Dedifferentiated amniotic fluid mesenchymal stem cell (primary cell): ENCODE data around the gene RAB7A.

Source experiments
- DNase-seq: peaks from one replicate; pipeline ENCODE4 v3.0.0-alpha.2; 2016; ENCODE audit errors: extremely low spot score

The RAB7A gene

DNA sequence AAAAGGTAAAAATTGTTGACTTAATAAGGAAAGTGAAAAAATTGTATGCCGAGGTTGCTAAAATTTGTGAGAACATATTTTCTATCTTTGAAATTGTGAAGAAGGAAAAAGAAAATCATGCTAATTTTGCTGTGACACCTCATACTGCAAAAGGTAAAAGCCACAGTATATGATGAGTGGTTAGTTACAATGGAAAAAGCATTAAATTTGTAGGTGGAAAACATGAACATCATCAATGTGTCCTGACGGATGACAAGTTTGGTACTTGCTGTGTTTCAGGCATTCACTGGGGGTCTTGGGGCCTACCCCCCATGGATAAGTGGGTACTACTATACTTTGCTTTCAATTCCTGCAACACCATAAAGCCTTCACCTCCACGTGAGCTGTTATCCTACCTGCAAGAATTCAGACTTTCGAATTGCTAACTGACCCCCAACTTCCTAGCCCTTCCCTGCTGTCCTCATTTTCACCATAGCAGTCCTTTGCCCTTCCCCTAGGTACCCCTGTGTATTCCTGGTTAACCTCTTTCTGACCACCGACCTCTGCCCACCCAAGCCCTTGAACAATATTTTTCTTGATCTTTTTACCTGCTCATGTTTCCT lies 62.4 kb downstream of the RAB7A start:
- DNase-seq, result no peak

DNA sequence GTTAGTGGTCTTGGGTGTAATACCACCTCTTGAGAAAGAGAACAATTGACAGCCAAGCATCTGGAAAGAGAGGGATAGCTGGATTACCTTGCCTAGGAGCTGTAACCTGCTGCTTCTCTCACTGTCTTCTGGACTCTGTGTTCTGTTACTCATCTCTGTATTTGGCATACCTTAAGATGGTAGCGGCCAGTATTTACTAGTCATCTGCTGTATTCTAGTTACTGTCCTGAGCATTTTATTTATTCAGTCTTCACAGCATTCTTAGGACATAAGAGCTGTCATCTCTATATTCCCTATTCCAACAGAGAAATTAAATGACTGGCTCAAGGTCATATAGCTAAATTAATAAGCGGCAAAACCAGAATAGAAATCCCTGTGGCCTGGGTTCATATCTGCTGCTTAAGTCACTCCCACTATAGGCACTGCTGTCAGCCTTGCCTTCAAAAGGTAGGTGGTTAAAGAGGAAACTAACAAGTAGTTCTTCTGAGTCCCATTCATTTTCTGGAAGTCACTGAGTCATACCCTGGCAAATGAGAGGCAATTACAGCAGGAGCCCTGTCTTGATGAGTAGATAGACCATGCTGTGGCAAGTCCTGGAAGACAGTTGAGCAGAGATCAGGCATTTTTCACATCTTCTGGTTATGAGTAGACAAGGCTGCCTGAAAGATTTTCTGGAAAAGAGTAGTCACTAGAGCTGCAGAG lies 68.2 kb downstream of the RAB7A start:
- DNase-seq, result peak; percentile 26

DNA sequence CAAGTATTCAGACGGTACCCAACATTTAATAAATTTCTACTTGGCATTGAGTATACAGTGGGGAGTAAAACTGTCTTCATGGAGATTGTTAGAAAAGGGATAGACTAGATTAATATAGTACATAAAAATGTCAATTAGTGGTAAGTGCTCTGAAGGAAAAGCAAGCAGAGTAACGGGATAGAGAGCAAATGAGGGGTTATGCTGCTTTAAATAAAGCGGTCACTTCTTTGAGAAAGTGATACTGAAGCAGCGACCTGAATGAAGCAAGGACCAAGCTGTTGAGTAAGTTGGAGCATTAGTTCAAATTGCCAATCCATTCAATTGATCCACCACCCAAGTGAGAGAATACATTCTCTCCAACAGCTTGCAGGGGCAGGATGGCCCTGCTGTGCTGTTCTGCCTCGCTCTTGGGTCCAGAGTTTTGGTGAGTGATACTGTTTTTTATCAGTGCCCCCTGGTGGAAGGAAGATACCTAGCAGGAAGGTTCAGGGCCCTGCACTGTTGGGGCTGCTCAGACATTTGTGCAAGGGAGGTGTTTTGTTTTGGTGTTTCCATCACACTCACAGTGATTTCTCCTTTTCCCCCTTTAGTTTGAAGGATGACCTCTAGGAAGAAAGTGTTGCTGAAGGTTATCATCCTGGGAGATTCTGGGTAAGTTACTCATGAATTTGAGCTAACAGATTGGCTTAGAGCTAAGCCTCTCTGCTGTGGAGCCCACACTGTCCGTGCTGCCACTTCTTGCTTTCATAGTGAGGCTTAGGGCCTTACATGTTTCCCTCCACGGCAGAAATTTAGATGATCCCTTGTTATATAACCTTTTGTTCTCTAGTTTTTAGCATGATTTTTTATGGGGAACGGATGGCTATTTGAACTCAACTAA lies 69.0 kb downstream of the RAB7A start:
- peak; percentile 64 for DNase-seq

DNA sequence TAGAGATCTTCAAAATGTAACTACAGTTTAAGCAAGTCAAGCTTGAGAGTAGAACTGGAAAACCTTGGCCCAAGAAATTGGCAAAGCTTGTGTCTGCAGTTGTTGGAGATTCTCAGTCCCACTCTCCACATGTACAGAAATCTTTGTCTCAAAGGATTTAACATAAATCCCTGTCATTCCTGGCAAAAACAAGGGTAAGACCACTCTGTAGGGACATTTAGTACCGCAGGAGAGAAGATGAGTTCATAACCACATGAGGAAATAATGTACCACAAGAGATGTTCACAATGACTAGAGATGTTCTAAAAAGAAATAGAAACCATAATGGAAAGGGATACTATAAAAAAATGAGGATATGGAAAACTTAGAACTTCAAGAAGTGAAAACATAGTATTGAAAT lies 73.7 kb downstream of the RAB7A start:
- DNase-seq, result no peak

DNA sequence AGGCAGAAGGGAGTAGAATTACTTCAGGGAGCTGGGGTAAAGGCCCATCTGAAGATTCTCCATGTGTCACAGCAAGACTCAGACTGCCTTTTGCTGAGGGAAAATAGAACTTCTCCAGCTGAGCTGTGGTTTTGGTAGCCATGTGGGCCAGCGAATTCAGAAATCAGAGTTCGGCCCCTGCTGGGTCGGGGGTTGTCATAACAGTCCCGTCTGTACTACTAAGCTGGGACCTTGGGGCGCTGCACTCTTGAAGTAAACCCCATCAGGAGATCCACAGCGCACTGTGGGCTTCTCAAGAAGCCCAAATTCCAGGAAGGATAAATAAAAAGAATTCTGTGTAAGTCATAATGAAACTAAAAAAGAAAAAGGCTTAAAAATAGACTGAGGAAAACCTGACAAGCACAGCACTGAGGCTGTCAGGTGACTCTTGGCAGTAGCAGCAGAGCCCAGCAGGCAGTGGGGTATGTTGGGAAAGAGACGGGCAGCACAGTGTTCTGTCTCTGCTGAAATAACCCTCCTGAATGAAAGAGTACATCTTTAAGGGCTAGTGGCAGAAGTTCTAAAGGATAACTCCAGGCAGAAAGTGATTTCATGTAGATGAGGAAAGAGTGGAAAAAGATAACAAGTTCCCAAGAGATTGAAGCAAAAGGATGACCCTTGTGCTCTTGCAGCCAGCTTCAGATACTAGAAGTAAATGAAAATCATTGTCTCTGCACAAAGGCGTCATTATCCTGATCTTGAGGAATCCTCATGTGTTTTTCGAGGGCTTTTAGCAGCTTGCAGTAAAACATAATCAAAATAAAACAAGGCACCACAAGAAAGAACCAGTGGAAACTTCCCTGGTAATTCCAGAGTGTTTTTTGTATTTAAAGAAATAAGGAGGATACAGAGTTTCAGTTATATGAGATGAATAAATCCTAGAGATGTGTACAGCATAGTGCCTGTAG lies 74.5 kb downstream of the RAB7A start:
- DNase-seq, result no peak

DNA sequence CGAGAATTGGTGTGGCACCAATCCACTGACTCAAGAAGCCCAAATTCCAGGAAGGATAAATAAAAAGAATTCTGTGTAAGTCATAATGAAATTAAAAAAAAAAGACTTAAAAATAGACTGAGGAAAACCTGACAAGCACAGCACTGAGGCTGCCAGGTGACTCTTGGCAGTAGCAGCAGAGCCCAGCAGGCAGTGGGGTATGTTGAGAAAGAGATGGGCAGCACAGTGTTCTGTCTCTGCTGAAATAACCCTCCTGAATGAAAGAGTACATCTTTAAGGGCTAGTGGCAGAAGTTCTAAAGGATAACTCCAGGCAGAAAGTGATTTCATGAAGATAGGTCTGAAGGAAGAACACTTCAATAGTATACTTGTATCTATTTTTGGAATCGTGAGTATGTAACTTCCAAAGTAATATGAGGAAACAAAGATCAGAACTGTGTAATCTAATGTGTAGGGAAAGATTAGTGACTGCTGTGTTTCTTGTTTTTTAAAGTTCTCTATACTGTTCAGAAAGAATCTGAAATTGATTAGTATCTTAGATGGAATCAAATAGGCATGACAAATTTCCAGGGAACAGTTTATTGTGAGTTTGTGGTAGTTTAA lies 75.9 kb downstream of the RAB7A start:
- DNase-seq, result no peak

DNA sequence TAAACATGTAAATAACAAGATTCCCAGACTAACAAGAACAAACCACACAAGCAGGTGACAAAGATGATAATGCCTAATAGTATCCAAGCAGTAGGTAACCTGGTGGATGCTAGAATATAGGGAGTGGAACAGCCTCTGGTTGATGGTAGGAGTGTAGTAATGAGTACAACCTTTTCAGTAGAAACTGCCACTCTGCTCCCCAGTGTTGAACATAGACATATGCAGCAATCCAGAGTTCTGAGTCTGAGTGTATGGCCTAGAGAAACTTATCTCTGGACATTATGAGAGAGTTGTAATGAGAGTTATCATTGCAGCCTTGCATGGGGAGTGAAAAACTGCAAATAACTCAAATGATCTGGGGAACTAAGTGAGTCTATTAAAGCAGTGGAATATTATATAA lies 77.3 kb downstream of the RAB7A start:
- DNase-seq, result no peak

DNA sequence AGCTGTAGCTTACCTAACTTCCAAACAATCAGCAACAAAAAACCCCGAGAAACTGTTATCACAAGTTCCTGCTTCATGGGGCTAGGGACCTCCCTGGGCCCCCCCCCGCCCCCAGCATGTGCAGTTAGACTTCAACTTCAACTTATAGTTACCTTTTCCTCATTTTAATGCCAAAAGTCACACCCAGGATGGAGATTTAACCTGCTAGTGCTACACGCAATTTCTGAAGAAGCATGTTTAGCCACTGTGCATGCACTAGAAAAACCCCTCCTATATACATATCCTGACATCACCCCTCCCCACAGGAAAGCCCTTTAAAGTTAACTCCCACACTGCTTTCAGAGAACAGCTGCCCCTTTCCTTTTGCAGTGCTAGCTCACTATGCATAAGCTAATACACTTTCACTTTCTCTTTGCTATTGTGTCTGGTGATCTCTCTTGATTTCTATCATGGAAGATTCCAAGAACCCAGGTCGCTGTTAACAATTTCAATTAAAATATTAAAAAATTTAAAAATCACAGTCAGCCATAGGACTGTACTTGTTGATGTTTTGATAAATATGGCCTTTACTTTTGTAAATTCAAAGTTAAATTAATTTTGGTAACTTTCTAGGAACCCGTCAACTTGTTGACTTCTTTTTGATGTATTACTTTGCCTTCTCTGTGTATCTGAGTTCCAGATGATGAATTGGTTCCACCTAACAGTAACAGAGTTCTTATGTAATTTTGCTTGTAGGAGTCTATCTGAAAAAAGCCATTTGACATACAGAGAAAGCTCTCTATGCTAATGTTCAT lies 78.2 kb downstream of the RAB7A start:
- no peak for DNase-seq

DNA sequence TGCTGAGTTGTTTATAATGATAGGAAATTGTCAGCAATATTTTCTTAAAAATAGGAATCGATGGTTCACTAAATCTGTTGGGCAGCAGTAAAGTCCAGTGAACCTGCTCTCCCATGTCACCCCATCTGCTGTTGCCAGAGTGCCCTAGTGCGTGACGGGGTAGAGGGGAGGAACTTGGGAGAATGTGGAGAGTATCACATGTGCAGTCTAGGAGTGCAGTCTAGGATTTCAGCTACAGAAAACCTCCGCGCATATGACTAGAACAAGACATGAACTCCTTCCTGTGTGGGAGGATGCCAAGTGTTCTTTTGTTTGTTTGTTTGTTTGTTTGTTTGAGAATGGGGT lies 78.8 kb downstream of the RAB7A start:
- no peak for DNase-seq

DNA sequence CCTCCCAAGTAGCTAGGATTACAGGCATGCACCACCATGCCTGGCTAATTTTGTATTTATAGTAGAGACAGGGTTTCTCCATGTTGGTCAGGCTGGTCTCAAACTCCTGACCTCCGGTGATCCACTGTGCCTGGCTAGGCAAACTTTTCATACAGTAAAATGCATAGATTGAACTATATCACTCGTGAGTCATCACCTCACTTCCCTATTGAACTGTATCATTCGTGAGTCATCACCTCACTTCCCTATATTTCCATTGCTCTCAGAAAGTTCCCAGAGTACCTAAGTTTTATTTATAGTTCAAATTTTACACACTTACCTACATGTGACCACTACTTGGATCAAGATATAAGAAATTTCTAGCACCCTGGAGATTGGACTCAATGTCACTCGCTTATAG lies 79.8 kb downstream of the RAB7A start:
- DNase-seq, result no peak

DNA sequence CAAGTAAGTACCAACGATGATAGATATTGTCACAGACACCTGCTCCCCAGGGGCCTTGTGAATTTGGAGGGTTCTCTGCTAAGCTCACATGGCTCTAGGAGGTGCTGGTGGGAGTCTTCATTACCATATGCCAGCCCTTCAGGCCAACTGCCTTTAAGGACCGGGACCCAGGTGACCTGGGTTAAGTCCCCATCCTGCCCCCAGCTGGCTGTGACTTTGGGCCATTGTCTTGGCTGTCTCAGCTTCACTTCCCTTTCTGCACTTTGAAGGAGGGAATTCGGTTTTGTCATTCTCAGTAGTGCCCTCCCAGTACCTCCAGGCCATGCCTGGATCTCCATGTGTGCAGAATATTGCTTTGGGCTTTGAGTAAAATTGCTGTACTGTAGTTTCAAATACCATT lies 80.6 kb downstream of the RAB7A start:
- no peak for DNase-seq

DNA sequence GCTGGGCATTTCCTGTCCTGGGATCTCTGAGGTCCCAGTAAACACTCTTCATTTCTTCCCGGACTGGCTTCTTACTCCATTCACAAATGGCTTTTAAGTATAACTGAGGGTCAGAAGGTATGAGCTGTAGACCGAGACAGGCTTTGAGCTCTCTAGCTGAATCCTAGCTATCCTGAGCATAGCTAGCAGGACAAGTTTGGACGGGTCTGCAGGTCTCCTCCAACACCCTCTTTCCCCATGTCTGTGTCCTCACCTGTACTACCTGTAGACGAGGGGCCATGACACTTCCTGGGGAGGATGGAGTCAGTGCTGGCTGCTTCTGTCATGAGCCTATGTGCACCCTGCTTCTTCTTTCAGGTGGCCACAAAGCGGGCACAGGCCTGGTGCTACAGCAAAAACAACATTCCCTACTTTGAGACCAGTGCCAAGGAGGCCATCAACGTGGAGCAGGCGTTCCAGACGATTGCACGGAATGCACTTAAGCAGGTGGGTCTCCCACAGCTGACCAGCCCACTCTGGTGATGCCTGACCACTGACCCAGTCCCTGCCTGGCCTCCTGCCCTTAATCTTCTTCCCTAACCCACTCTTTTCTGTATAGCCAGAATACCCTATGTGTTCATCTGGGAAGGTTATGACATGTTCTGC lies 81.3 kb downstream of the RAB7A start:
- DNase-seq, result no peak

DNA sequence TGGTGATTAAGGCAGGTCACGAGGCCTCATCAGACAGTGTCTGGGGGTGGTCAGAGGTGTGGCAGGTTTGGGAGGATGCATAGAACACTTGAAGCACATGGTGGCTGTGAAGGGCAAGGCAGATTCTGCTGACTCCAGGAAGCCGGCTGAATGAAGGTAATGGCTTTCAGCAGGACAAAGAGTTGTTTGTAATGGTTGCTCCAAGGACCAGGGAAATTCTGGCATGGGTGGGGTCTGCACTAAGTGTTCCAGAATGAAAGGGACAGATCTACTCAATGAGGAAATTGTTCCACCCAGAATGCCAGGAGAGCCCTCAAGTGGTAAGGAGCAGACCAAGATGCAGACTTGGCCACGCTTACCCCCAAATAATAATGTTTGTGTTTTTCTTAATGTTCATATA lies 82.7 kb downstream of the RAB7A start:
- no peak for DNase-seq

DNA sequence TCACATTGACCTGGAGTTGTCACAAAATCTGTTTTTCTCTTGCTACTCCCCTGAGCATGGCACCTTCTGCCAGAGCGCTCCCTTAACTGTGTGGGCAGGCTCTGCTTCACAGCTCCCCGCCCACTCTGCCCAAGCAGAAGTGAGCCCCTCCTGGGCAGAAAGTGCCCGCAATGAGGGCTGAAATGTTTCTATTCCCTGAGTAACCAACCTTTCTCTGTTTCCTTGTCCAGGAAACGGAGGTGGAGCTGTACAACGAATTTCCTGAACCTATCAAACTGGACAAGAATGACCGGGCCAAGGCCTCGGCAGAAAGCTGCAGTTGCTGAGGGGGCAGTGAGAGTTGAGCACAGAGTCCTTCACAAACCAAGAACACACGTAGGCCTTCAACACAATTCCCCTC lies 87.1 kb downstream of the RAB7A start:
- no peak for DNase-seq

DNA sequence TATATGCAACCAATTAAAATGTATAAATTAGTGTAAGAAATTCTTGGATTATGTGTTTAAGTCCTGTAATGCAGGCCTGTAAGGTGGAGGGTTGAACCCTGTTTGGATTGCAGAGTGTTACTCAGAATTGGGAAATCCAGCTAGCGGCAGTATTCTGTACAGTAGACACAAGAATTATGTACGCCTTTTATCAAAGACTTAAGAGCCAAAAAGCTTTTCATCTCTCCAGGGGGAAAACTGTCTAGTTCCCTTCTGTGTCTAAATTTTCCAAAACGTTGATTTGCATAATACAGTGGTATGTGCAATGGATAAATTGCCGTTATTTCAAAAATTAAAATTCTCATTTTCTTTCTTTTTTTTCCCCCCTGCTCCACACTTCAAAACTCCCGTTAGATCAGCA lies 88.1 kb downstream of the RAB7A start:
- DNase-seq, result no peak

DNA sequence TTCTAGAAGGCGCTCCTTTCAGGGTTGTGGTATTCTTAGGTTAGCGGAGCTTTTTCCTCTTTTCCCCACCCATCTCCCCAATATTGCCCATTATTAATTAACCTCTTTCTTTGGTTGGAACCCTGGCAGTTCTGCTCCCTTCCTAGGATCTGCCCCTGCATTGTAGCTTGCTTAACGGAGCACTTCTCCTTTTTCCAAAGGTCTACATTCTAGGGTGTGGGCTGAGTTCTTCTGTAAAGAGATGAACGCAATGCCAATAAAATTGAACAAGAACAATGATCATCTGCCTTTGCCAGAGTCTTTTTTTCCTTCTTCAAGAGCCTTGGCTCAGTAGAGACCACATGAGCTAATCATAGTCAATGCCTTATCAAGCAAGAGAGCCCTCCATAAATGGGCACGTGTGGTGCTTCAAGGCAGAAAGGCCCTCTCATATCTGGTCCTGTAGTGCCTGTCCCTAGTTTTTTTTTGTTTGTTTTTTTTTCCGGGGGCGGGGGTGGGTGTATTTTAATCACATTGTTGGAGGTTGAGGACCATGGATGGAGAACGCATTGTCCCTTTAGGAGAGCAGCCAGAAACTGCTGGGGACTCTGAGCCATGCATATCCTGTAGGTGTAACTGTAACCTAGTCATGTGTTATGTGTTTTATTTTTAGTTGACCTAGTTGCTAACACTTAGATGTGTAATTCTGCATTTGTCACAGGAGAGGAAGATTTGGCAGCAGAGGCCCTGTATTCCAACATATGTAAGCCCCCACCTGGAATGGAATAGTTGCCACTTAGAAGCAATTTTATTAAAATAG lies 88.7 kb downstream of the RAB7A start:
- DNase-seq, result no peak

DNA sequence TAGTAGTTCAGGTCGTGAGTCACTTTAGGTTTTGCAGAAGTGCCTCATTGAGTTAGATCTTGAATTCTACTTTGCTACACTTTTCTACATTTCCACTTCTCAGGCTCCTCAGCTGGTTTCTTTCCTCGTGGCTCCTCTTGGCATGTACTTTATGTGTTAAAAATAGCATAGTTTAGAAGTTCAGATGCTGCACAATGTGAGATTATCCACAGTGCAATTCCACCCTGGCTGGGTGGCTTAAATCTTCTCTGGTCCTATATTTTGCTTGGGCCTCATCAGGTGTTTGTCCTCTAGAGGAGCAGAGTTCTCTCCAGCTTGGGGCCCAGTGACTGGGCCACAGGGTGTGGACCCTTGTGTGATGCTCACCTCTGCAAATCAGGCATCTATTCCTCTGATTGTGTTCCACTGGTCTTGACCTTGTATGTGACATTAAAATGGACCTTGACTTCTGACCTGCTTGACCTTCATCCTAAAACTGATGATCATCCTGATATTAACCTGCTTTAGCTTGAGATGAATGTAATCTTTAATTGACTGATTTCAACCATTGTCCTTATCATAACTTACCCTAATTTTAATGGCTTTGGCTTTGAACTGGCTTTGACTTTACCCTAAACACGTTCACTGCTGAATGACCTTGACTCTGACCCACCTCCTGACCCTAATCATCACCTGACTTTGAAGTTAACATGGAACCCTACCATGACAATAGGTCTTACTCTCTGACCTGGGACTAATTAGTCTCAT lies 89.5 kb downstream of the RAB7A start:
- DNase-seq, result no peak

DNA sequence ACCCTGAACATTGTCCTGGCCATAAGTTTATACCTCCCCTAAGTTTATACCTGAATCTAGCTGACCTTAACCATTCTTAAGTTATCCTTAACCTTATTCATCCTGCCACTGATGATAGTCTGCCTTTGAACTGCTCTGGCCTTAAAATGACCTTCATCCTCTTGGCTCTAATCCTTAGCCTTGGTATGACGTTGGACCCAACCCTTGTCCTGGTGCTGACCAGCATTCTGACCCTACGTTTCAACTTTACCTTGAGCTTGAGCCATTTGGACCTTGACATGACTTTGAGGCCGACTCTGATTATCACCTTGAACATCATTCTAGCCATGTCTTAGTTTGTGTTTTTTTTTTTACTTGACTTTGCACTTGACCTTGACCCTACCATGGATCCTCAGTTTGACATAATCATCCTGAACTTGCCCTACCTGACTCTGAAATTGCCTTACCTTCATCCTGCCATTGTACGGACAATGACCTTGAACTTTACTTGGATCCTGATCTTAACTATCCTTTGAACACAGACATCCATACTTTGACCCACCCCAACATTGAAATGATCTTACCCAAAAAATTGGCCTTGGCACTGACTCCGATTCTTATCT lies 92.3 kb downstream of the RAB7A start:
- DNase-seq, result no peak
